Parathyroid adenoma (tissue), 2 donors: ENCODE results near the gene EHD1.

Experiments
- H2AFZ ChIP-seq: fragments of 300-600 bp; sonication (generic); one replicate; pipeline ENCODE4 v1.7.0; 2017; ENCODE audit warnings: antibody characterized with exemption, mild to moderate bottlenecking
- H3K27ac ChIP-seq: fragments of 300-600 bp; sonication (generic); one replicate; pipeline ENCODE4 v1.7.0; 2017
- H3K27me3 ChIP-seq: fragments of 300-600 bp; sonication (generic); one replicate; pipeline ENCODE4 v1.7.0; 2017; ENCODE audit warnings: low read length; ENCODE audit not compliant: control insufficient read depth, insufficient read depth
- H3K36me3 ChIP-seq: fragments of 300-600 bp; sonication (generic); one replicate; pipeline ENCODE4 v1.7.0; 2017; ENCODE audit warnings: low read length; ENCODE audit not compliant: control insufficient read depth, insufficient read depth
- H3K4me1 ChIP-seq: fragments of 300-600 bp; sonication (generic); one replicate; pipeline ENCODE4 v1.7.0; 2017; ENCODE audit warnings: control low read depth
- H3K4me2 ChIP-seq: fragments of 300-600 bp; sonication (generic); one replicate; pipeline ENCODE4 v1.7.0; 2017; ENCODE audit warnings: low read length
- H3K4me3 ChIP-seq: fragments of 300-600 bp; sonication (generic); one replicate; pipeline ENCODE4 v1.7.0; 2017; ENCODE audit warnings: low read depth, low read length
- H3K79me2 ChIP-seq: fragments of 300-600 bp; sonication (generic); one replicate; pipeline ENCODE4 v1.7.0; 2017; ENCODE audit warnings: control low read depth
- H3K9ac ChIP-seq: fragments of 300-600 bp; sonication (generic); one replicate; pipeline ENCODE4 v1.7.0; 2017; ENCODE audit warnings: mild to moderate bottlenecking
- H3K9me3 ChIP-seq: fragments of 300-600 bp; sonication (generic); one replicate; pipeline ENCODE4 v1.7.0; 2017; ENCODE audit warnings: low read length; ENCODE audit not compliant: control insufficient read depth
- TF ChIP-seq, protein P1 (sequence below): fragments of 300-600 bp; sonication (generic); IDR thresholded peaks from one replicate; pipeline ENCODE4 v1.7.0; 2017; ENCODE audit warnings: antibody characterized with exemption, mild to moderate bottlenecking
- donor health status: primary hyperparathyroidism.

The EHD1 gene

DNA sequence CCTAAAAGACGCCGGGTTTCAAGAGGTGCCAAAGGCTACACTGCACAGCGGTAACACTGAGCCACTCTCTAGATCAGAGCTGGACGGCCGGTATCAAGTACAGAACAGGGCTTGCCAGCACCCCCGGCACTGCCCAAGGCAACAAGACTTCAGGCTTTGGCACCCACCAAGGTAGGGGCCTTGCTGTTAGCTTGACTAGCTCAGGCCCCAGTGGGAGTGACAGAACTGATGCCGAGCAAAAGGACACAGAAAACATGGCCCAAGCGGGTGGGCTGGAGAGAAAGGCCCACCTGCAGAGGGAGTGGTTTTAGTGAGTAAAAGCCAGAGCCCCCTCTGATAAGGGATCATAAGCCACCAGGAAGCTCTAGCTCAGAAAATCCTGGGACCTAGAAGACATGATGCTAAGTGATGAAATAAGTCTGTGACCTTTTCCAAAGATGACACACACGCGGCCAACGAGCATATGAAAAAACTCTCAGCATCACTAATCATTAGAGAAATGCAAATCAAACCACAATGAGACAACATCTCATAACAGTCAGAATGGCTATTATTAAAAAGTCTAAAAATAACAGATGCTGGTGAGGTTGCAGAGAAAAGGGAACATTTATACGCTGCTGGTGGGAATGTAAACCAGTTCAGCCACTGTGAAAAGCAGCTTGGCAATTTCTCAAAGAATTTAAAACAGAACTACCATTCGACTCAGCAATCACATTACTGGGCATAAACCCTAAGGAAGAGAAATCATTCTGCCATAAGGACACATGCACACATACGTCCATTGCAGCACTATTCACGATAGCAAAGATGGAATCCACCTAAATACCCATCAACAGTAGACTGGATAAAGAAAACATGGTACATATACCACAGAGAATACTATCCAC is 12.9 kb downstream of the EHD1 start:
- Histone ChIP-seq H3K4me3 (no peak overlapping the region), H3K9ac (no peak overlapping the region), H3K9me3 (no peaks in the 10 kb centered on the region), H3K27ac (peak overlapping the region; percentile 62), H3K79me2 (peaks cover 4% of the 10 kb centered on the region), H3K36me3 (no peaks in the 10 kb centered on the region), H2AFZ (no peak overlapping the region), H3K4me1 (peaks cover 9% of the 10 kb centered on the region), H3K27me3 (no peaks in the 10 kb centered on the region), H3K4me2 (no peak overlapping the region)
- TF ChIP-seq, protein P1, sequence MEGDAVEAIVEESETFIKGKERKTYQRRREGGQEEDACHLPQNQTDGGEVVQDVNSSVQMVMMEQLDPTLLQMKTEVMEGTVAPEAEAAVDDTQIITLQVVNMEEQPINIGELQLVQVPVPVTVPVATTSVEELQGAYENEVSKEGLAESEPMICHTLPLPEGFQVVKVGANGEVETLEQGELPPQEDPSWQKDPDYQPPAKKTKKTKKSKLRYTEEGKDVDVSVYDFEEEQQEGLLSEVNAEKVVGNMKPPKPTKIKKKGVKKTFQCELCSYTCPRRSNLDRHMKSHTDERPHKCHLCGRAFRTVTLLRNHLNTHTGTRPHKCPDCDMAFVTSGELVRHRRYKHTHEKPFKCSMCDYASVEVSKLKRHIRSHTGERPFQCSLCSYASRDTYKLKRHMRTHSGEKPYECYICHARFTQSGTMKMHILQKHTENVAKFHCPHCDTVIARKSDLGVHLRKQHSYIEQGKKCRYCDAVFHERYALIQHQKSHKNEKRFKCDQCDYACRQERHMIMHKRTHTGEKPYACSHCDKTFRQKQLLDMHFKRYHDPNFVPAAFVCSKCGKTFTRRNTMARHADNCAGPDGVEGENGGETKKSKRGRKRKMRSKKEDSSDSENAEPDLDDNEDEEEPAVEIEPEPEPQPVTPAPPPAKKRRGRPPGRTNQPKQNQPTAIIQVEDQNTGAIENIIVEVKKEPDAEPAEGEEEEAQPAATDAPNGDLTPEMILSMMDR, result no peak

- Histone ChIP-seq H3K36me3 (no peaks in the 10 kb centered on the region), H3K4me1 (peaks cover 5% of the 10 kb centered on the region), H2AFZ (no peak overlapping the region), H3K4me2 (no peak overlapping the region), H3K4me3 (no peak overlapping the region), H3K79me2 (peaks cover 4% of the 10 kb centered on the region), H3K9me3 (no peaks in the 10 kb centered on the region), H3K9ac (no peak overlapping the region), H3K27me3 (no peaks in the 10 kb centered on the region), H3K27ac (peak overlapping the region; percentile 62)
- TF ChIP-seq, protein P1, result no peak
Measured at GRCh38 chr11:64864473-64865285, 13.7 kb downstream of the EHD1 start.

GRCh38 chr11:64864135-64864472 is 14.3 kb downstream of the EHD1 start:
- Histone ChIP-seq H3K9me3 (no peaks in the 10 kb centered on the region), H3K4me2 (no peak overlapping the region), H3K4me3 (no peak overlapping the region), H3K4me1 (peaks cover 5% of the 10 kb centered on the region), H3K27ac (peak overlapping the region; percentile 62), H2AFZ (no peak overlapping the region), H3K27me3 (no peaks in the 10 kb centered on the region), H3K9ac (no peak overlapping the region), H3K79me2 (peaks cover 3% of the 10 kb centered on the region), H3K36me3 (no peaks in the 10 kb centered on the region)
- TF ChIP-seq, protein P1, result no peak

DNA sequence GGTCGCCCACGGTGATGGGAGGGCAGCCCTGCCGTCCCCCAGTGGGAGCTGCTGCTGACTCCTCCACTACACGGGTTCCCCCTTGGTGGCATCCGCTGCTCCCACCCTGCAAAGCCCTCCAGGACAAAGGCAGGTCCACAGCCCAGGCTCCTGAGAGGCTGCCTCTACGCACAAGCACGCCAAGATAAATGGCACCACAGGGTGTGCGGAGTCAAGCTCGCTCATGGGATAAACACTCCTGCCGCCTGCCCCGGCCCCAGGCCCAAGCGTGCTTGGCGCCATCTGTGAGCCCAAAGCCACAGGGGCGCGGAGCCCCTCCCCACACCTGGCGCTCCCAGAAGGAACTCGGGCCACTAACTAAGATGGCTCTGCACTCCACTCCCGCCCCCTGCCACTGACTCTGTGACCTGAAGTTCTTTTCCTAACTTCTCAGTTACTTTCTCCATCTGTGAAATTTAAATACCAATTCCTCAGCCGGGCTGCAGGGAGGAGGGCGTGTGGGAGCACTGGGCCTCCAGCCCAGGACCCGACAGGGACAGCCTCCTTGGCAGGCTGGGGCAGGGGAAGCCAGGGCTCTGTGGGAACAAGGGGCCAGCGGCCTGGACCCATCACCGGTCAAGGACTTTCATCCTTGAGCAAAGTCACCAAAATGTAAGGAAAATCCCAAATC is 14.9 kb downstream of the EHD1 start:
- H2AFZ ChIP-seq, result no peak overlapping the region
- TF ChIP-seq, protein P1, result no peak
- no peaks in the 10 kb centered on the region for H3K36me3 ChIP-seq
- no peaks in the 10 kb centered on the region for H3K9me3 ChIP-seq
- no peak overlapping the region for H3K4me2 ChIP-seq
- H3K9ac ChIP-seq, result no peak overlapping the region
- H3K79me2 ChIP-seq, result no peaks in the 10 kb centered on the region
- no peaks in the 10 kb centered on the region for H3K27me3 ChIP-seq
- H3K4me1 ChIP-seq, result peaks cover 5% of the 10 kb centered on the region
- H3K4me3 ChIP-seq, result no peak overlapping the region
- peak overlapping the region; percentile 62 for H3K27ac ChIP-seq
